Mesenchymal stem cell (in vitro differentiated cells and primary cell): Measurements from ENCODE around the gene GKN2.

Experiments
- DNase-seq: peaks from one replicate; pipeline ENCODE4 v3.0.0-alpha.2; 2013
- H2AFZ ChIP-seq: one replicate; pipeline ENCODE4 v1.6.1; 2013; ENCODE audit warnings: low read depth, mild to moderate bottlenecking, control low read depth, inconsistent platforms, low read length, moderate library complexity
- H2AK5ac ChIP-seq: 2 replicates; pipeline ENCODE4 v1.6.1; 2013; ENCODE audit warnings: low read length, moderate library complexity, mild to moderate bottlenecking, inconsistent platforms; ENCODE audit not compliant: severe bottlenecking
- H2BK120ac ChIP-seq: one replicate; pipeline ENCODE4 v1.6.1; 2013; ENCODE audit warnings: low read depth, mild to moderate bottlenecking, inconsistent platforms, low read length, moderate library complexity
- H2BK12ac ChIP-seq, 2 experiments: one replicate each; pipeline ENCODE4 v1.6.1; 2013; ENCODE audit warnings: inconsistent platforms in 2 of 2, low read length in 2 of 2, mild to moderate bottlenecking in 2 of 2, moderate library complexity in 2 of 2, control low read depth in 1 of 2
- H2BK15ac ChIP-seq: one replicate; pipeline ENCODE4 v1.6.1; 2013; ENCODE audit warnings: mild to moderate bottlenecking, low read depth, inconsistent platforms; ENCODE audit not compliant: poor library complexity, severe bottlenecking
- H2BK5ac ChIP-seq: 2 replicates; pipeline ENCODE4 v1.6.1; 2013; ENCODE audit warnings: low read depth, mild to moderate bottlenecking, low read length, control low read depth, inconsistent platforms; ENCODE audit not compliant: poor library complexity, severe bottlenecking
- H3K14ac ChIP-seq, 2 experiments: one replicate each; pipeline ENCODE4 v1.6.1; 2013; ENCODE audit warnings: inconsistent platforms in 2 of 2, low read length in 2 of 2, control low read depth in 1 of 2, mild to moderate bottlenecking in 1 of 2, moderate library complexity in 1 of 2
- H3K18ac ChIP-seq, 2 experiments: one replicate each; pipeline ENCODE4 v1.6.1; 2013; ENCODE audit warnings: inconsistent platforms in 2 of 2, low read length in 2 of 2, control low read depth in 1 of 2, low read depth in 1 of 2, mild to moderate bottlenecking in 1 of 2
- H3K23ac ChIP-seq, 2 experiments: one replicate each; pipeline ENCODE4 v1.6.1; 2013; ENCODE audit warnings: inconsistent platforms in 2 of 2, low read length in 2 of 2, mild to moderate bottlenecking in 2 of 2, moderate library complexity in 2 of 2, control low read depth in 1 of 2
- H3K27ac ChIP-seq: 2 replicates; pipeline ENCODE4 v1.5.1; 2013; ENCODE audit warnings: mild to moderate bottlenecking, moderate library complexity, low read length, control low read depth, inconsistent platforms; ENCODE audit not compliant: poor library complexity, severe bottlenecking
- H3K27me3 ChIP-seq, 2 experiments: 2 replicates each; pipeline versions ENCODE4 v1.6.1 to v1.7.0; 2013; ENCODE audit warnings: low read length in 2 of 2, mild to moderate bottlenecking in 2 of 2, moderate library complexity in 2 of 2, control low read depth in 1 of 2, inconsistent platforms in 1 of 2; ENCODE audit not compliant: control insufficient read depth in 1 of 2, insufficient read depth in 1 of 2
- H3K36me3 ChIP-seq, 2 experiments: 2 replicates each; pipeline versions ENCODE4 v1.6.1 to v1.7.0; 2013; ENCODE audit warnings: low read length in 2 of 2, control low read depth in 1 of 2, inconsistent platforms in 1 of 2, low read depth in 1 of 2, mild to moderate bottlenecking in 1 of 2; ENCODE audit not compliant: insufficient read depth in 2 of 2, control insufficient read depth in 1 of 2
- H3K4ac ChIP-seq, 2 experiments: one replicate each; pipeline ENCODE4 v1.6.1; 2013; ENCODE audit warnings: inconsistent platforms in 2 of 2, low read length in 2 of 2, mild to moderate bottlenecking in 2 of 2, moderate library complexity in 2 of 2, control low read depth in 1 of 2, low read depth in 1 of 2
- H3K4me1 ChIP-seq: 2 replicates; pipeline ENCODE4 v1.6.1; 2013; ENCODE audit warnings: low read depth, low read length, control low read depth; ENCODE audit not compliant: control insufficient read depth, insufficient read depth
- H3K4me2 ChIP-seq: 2 replicates; pipeline ENCODE4 v1.6.1; 2013; ENCODE audit warnings: low read length, mild to moderate bottlenecking, inconsistent platforms; ENCODE audit not compliant: poor library complexity, severe bottlenecking
- H3K4me3 ChIP-seq, 2 experiments: 2 replicates each; pipeline versions ENCODE4 v1.5.1 to v1.7.0; 2013; ENCODE audit warnings: low read length in 2 of 2, mild to moderate bottlenecking in 2 of 2, control low read depth in 1 of 2, low read depth in 1 of 2; ENCODE audit not compliant: insufficient read depth in 1 of 2
- H3K79me1 ChIP-seq: replicated peaks from 2 replicates; pipeline ENCODE4 v1.6.1; 2013; ENCODE audit warnings: mild to moderate bottlenecking, control low read depth, low read length, inconsistent platforms; ENCODE audit not compliant: poor library complexity, severe bottlenecking
- H3K9ac ChIP-seq: 2 replicates; pipeline ENCODE4 v1.7.0; 2013; ENCODE audit warnings: mild to moderate bottlenecking, low read length, moderate library complexity
- H3K9me3 ChIP-seq: 2 replicates; pipeline ENCODE4 v1.7.0; 2013; ENCODE audit warnings: mild to moderate bottlenecking, low read length; ENCODE audit not compliant: control insufficient read depth
- H4K8ac ChIP-seq: one replicate; pipeline ENCODE4 v1.6.1; 2013; ENCODE audit warnings: inconsistent platforms, mild to moderate bottlenecking, low read length, moderate library complexity
- H4K91ac ChIP-seq: one replicate; pipeline ENCODE4 v1.6.1; 2013; ENCODE audit warnings: mild to moderate bottlenecking, low read length, inconsistent platforms
- WGBS: methylation state at CpG from one replicate; pipeline ENCODE4 v1.1.7; 2013; ENCODE audit warnings: mixed read lengths; 5-methylcytosine and 5-hydroxymethylcytosine counted together

GKN2 gene

DNA sequence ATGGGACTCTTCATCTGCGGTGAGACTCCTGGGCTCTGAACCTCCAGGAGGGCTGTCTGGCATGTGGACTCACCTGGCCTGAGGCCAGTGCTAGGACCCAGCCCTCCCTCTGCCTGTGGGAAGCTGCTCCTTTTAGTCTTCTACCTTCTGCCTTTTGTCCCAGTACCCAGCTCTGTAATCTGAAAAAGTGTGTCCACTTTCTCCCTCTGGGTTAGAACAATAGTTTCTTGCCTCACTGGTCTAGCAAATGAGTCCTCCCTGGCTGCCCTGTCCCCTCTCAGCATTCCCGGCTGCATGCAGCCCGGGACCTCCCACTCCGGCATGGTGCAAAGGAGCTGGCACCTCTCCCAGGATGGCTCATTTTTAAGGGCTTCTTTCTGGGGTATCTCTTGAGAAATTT is 25.9 kb downstream of the GKN2 start:
- H3K27ac ChIP-seq = no peak overlapping the region
- WGBS = 74% methylated on average over 2 of the region's 4 CpGs

DNA sequence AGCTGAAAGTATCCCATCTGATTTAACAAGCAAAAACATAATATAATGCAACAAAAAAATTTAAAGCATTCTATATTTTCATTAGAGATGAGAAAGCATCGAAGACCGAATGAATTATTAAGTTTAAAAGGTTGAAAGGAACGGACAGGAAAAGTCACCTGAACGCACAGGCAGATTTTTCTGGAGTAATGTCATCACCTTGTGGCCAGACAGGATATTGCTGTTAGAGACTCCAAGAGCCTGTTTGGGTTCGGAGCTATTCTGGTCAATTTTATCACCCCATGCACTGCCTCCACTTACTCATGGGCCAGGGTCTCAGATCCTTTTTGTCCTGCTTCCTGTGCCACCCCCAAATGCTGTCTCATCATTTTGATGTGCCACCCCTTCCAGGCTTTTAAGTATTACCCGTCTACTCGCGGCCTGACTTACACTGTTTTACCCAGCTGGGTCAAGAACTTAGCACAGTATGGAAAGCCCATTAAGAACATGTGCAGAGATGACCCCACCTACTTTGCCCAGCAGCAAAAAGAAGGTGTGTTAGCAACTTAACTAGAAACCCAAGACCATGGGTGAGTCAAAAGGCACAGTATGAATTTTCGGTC is 27.3 kb downstream of the GKN2 start:
- peak; percentile 66 for DNase-seq
- Histone ChIP-seq H3K9me3 (no peaks in the 10 kb centered on the region), H2BK5ac (no peak overlapping the region), H2AFZ (no peak overlapping the region), H3K4me1 (no peaks in the 10 kb centered on the region), H4K91ac (no peak overlapping the region), H3K4ac (no peak overlapping the region), H3K18ac (no peak overlapping the region), H3K4me3 (no peak overlapping the region), H3K4me2 (no peak overlapping the region), H4K8ac (no peak overlapping the region), H3K27me3 (peaks cover 0 to 25% of the 10 kb centered on the region in 2 experiments), H2BK12ac (no peak overlapping the region), H3K79me1 (no peaks in the 10 kb centered on the region), H3K27ac (no peak overlapping the region), H3K9ac (no peak overlapping the region), H3K23ac (no peak overlapping the region), H3K36me3 (no peaks in the 10 kb centered on the region), H3K14ac (no peak overlapping the region), H2AK5ac (peak overlapping the region; percentile 7), H2BK120ac (no peak overlapping the region), H2BK15ac (no peak overlapping the region)
- 47% methylated on average over 9 of the region's 9 CpGs for WGBS

More for the DNA sequence above, 25.9 kb downstream of the GKN2 start:
- Histone ChIP-seq H3K36me3 (no peaks in the 10 kb centered on the region), H3K4me1 (no peaks in the 10 kb centered on the region), H2BK15ac (no peak overlapping the region), H2AFZ (no peak overlapping the region), H2BK12ac (no peak overlapping the region), H3K4ac (no peak overlapping the region), H3K14ac (no peak overlapping the region), H2AK5ac (no peak overlapping the region), H2BK5ac (no peak overlapping the region), H4K91ac (no peak overlapping the region), H3K27me3 (peaks cover 0 to 25% of the 10 kb centered on the region in 2 experiments), H3K23ac (peak overlapping the region in 1 of 2 experiments; percentile 70), H3K18ac (no peak overlapping the region), H4K8ac (no peak overlapping the region), H3K79me1 (no peaks in the 10 kb centered on the region), H3K4me3 (no peak overlapping the region), H2BK120ac (no peak overlapping the region), H3K9ac (no peak overlapping the region), H3K4me2 (no peak overlapping the region), H3K9me3 (no peaks in the 10 kb centered on the region)
- DNase-seq = no peak

DNA sequence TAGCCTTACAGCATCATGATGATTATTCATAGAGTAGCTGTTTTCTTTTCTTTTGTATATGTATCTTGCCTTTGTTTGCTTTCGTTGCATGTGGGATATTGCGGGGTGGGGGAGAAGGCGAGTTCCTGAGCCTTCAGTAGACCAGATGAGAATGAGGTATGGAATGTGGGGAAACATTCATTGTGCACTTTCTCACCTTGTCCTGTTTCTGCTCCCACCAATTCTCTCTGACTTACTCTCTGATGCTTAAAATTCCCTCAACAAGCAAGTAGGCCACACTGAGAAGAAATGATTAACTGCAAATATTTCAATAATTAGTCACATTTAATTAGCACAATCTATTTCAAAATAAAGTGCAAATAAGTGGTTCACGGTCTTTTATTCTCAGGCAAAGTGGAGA is 31.0 kb downstream of the GKN2 start:
- Histone ChIP-seq H2BK120ac (no peak overlapping the region), H3K4ac (no peak overlapping the region), H3K4me2 (no peak overlapping the region), H2AK5ac (no peak overlapping the region), H2AFZ (no peak overlapping the region), H3K79me1 (no peaks in the 10 kb centered on the region), H4K91ac (no peak overlapping the region), H3K36me3 (no peaks in the 10 kb centered on the region), H3K9me3 (no peaks in the 10 kb centered on the region), H3K27ac (no peak overlapping the region), H2BK5ac (no peak overlapping the region), H3K9ac (no peak overlapping the region), H2BK15ac (no peak overlapping the region), H3K23ac (no peak overlapping the region), H3K18ac (no peak overlapping the region), H3K27me3 (peaks cover 0 to 13% of the 10 kb centered on the region in 2 experiments), H3K14ac (no peak overlapping the region), H4K8ac (no peak overlapping the region), H3K4me3 (no peak overlapping the region), H3K4me1 (no peaks in the 10 kb centered on the region), H2BK12ac (no peak overlapping the region)
- no peak for DNase-seq
- 100% methylated on average over 1 of the region's 4 CpGs for WGBS

DNA sequence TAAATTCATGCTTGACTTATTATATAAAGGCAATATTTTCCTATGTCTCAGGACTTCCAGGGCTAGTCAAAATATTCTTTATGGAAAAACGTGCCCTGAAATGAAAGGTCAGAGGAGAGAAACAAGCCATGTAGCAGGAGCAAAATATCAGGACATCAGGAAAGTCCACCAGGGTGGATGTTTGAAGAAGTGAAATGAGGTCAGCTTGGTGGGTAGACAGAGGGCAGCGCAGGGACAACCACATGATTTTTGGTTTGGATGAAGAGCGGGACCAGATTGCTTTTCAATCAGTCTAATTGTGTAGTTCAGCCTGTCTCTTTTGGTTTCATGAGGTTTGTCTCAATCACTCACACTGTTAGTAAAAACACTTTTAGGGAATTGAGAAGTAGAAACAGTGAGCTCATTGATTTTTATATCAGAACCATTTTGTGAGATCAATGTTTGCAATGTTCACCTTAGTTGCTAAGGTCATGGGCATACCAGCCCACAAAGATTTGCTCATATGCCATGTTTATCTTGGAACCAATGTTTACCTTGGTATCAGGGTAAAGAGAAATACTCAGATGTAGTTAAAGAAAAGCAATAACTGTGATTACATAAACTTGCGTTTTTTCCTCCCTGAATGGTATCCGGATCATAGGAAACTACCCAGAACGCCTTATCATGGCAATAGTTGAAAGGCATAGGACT is 32.1 kb downstream of the GKN2 start:
- no peak overlapping the region for H3K4me2 ChIP-seq
- H3K18ac ChIP-seq = no peak overlapping the region
- no peak overlapping the region for H3K9ac ChIP-seq
- no peak overlapping the region for H3K4ac ChIP-seq
- peaks cover 0 to 3% of the 10 kb centered on the region in 2 experiments for H3K27me3 ChIP-seq
- H2BK15ac ChIP-seq = no peak overlapping the region
- no peak overlapping the region for H2BK5ac ChIP-seq
- 96% methylated on average over 6 of the region's 6 CpGs for WGBS
- H2AFZ ChIP-seq = no peak overlapping the region
- H3K4me3 ChIP-seq = no peak overlapping the region
- H3K27ac ChIP-seq = no peak overlapping the region
- no peak for DNase-seq
- no peaks in the 10 kb centered on the region for H3K4me1 ChIP-seq
- H3K79me1 ChIP-seq = no peaks in the 10 kb centered on the region
- no peak overlapping the region for H3K23ac ChIP-seq
- H3K36me3 ChIP-seq = no peaks in the 10 kb centered on the region
- no peak overlapping the region for H2BK12ac ChIP-seq
- no peak overlapping the region for H2BK120ac ChIP-seq
- H2AK5ac ChIP-seq = no peak overlapping the region
- no peaks in the 10 kb centered on the region for H3K9me3 ChIP-seq
- H3K14ac ChIP-seq = no peak overlapping the region
- no peak overlapping the region for H4K91ac ChIP-seq
- H4K8ac ChIP-seq = no peak overlapping the region
